DMS153 treated with DMSO at 0.1 percent for 48 hours (cell line): ENCODE measurements around the gene LMBR1.
"Not testable (repeated sequence)": the region's sequence is repeated elsewhere in the genome, so short reads cannot be mapped to it uniquely, and the experiment has no call there.

Experiments used
- DNase-seq: peaks from one replicate; lab custom pipeline; 2025; ENCODE audit not compliant: unreplicated experiment; lab: John Stamatoyannopoulos, UW

Gene LMBR1, protein sequence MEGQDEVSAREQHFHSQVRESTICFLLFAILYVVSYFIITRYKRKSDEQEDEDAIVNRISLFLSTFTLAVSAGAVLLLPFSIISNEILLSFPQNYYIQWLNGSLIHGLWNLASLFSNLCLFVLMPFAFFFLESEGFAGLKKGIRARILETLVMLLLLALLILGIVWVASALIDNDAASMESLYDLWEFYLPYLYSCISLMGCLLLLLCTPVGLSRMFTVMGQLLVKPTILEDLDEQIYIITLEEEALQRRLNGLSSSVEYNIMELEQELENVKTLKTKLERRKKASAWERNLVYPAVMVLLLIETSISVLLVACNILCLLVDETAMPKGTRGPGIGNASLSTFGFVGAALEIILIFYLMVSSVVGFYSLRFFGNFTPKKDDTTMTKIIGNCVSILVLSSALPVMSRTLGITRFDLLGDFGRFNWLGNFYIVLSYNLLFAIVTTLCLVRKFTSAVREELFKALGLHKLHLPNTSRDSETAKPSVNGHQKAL

DNA sequence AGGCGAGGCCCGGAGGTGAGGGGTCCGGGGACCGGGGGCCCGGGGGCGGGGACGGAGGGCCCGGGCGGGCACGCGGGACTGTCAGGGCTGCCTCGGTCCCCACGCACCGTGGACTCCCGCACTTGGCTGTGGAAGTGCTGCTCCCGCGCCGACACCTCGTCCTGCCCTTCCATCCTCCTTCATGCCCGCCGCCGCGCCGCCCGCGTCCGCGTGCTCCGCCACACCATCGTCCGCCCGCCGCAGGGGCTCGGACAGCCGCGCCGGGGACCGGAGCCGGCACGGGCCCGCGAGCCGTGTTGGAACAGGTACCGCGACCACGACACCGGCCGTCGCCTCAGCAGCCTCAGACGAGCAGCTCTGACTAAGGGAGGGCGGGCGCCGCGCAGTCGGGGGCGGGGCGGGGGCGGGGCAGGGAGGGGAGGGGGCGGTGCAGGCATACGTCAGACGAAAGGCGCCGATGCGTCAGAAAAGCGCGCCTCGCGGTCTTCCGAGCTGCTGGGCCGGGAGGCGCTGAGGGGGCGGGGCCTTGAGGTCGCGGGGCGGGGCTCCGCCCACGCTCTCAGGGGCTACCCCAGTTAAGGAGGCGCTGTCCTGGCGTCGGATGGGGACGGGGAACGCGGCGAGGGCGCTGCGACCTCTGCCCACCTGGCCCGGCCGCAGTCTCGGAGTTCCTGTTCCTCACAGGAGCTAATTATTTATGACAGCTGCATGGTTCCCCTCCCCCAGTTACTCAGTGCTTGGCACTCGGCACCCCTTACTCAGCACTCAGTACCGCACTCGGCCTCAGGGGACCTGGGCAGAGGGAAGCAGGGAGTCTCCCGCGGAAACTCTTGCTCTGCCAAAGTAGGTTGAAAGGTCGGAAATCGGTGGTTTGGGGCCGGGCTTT, at the start of gene LMBR1:
TSS of gene LMBR1 (minus strand) at position 363 of the 886 bp plus-strand sequence. CDS start at position 173, 190 bp downstream.
- peak; percentile 73 for DNase-seq

DNA sequence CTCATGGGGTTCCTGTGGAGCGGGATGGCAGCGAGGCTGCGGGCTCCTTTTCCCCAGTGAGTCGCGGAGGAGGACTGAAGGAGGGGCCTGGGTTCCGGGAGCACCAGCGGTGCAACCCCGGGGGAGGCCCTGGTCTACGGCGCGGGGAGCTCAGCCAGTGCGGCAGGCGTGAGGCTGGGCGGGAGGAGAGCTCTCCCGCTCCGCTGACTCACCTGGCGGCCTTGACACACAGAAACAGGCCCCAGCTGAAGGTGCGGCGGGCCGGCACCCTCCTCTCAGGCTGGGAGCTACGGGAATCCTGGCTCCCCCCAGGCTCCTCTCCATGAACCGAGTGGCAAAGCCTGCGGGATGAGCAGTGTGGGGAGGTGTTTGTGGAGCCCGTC, 49.7 kb upstream of the LMBR1 start:
- DNase-seq, result no peak

DNA sequence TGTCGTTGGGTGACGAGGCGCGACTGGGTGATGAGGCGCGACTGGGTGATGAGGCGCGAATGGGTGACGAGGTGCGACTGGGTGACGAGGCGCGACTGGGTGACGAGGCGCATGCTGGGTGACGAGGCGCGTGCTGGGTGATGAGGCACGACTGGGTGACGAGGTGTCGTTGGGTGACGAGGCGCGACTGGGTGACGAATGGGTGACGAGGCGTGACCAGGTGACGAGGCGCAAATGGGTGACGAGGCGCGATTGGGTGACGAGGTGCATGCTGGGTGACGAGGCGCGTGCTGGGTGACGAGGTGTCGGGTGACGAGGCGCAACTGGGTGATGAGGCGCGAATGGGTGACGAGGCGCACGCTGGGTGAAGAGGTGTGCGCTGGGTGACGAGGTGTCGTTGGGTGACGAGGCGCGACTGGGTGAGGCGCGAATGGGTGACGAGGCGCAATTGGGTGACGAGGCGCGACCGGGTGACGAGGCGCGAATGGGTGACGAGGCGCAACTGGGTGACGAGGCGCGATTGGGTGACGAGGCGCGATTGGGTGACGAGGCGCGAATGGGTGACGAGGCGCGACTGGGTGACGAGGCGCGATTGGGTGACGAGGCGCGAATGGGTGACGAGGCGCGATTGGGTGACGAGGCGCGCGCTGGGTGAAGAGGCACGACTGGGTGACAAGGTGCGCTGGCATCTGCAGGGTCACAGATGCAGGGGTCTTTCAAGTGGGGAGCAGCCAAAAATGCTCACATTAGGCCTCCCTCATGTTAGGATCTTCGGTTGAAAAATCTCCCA, 48.6 kb upstream of the LMBR1 start:
- no peak for DNase-seq

DNA sequence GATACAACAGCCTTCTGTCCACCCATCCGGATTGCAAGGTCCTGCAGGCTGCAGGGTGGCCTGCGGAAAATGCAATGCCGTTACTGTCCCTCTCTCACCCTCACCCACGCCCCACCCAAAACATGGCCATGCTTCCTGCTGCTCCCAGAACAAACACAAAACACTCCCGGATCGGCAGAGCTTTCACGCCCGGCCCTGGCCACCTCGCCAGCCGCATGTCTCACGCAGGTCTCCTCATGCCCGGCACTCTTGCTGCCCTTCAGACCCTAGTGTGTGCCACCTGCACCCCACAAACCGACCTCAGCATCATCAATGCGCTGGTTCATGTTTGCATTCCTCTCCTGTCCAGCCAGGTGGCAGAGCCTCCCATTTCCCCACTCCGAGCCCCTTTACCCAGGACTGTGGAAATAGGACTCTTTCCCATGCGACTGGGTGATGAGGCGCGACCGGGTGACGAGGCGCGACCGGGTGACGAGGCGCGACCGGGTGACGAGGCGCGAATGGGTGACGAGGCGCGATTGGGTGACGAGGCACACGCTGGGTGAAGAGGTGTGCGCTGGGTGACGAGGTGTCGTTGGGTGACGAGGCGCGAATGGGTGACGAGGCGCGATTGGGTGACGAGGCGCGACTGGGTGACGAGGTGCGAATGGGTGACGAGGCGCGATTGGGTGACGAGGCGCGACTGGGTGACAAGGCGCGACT, 47.6 kb upstream of the LMBR1 start:
- no peak for DNase-seq

GRCh38 chr7:156936766-156937165, 43.8 kb upstream of the LMBR1 start:
- DNase-seq, result not testable (repeated sequence)

- no peak for DNase-seq
Observed at GRCh38 chr7:156935250-156935649, 42.3 kb upstream of the LMBR1 start.

GRCh38 chr7:156932006-156932405, 39.0 kb upstream of the LMBR1 start:
- no peak for DNase-seq

GRCh38 chr7:156929789-156930539, 37.0 kb upstream of the LMBR1 start:
- DNase-seq, result no peak

DNA sequence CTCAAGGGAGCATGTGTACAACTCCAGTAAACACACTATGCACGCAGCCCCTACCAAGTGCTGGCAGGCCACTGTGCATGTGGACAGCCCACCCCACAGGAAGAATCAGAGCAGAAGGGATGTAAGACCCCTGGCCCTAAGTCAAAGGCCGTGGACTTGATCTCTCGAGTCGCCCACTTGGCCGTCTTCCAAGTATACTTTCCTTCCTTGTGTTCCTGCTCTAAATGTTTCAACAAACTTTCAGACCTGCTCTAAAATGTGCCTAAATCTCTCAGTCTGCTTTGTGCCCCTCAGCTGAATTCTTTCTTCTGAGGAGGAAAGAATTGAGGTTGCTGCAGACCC, 35.4 kb upstream of the LMBR1 start:
- DNase-seq, result no peak

- DNase-seq, result no peak
Observed at GRCh38 chr7:156927571-156928405, 34.8 kb upstream of the LMBR1 start.

GRCh38 chr7:156925821-156926220, 32.8 kb upstream of the LMBR1 start:
- not testable (repeated sequence) for DNase-seq

DNA sequence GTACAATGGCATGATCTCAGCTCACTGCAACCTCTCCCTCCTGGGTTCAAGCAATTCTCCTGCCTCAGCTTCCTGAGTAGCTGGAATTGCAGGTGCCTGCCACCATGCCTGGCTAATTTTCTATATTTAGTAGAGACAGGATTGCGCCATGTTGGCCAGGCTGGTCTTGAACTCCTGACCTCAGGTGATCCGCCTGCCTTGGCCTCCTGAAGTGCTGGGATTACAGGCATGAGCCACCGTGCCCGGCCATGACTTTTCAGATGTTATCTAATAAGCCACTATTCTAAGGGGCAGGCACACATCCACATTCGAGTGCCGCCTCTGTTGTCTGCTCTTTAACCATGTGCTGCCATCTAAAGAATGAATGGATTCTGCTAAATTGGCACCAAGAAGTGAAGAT, 29.3 kb upstream of the LMBR1 start:
- DNase-seq, result not testable (repeated sequence)

- DNase-seq, result not testable (repeated sequence)
Observed at GRCh38 chr7:156920487-156921373, 27.7 kb upstream of the LMBR1 start.

- DNase-seq, result no peak
Observed at GRCh38 chr7:156920076-156920475, 27.1 kb upstream of the LMBR1 start.

GRCh38 chr7:156919132-156919713, 26.2 kb upstream of the LMBR1 start:
- DNase-seq, result no peak

DNA sequence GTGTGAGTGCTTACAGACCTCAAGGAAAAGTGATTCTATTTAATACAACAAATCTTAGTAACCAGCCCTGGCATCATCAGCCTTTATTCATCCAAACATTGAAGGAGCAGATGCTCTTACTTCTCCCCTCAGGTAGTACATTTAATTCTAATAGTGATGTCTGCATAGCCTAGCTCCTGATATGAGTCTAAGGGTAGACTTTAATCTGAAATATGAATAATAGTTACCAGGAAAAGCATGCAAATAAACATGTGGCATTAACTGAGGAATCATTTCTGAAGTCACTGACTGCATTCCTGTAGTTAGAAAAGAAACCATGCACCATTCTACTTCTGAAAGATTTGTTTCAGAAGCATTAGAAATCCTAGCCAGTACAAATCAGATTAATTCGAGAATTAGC, 25.7 kb upstream of the LMBR1 start:
- DNase-seq, result no peak

GRCh38 chr7:156909574-156910252, 16.7 kb upstream of the LMBR1 start:
- DNase-seq, result not testable (repeated sequence)
